ENCODE data around the gene GRIP1.

Gene GRIP1

GRCh38 chr12:66638666-66639065 is 40.2 kb downstream of the GRIP1 start:
- no peak for DNase-seq

- no peak for DNase-seq
These were observed 41.1 kb downstream of the GRIP1 start for GRCh38 chr12:66637699-66638301.

- no peak for DNase-seq
These were observed 42.1 kb downstream of the GRIP1 start for GRCh38 chr12:66636771-66637170.

- no peak for DNase-seq
These were observed 45.2 kb downstream of the GRIP1 start for GRCh38 chr12:66633676-66634075.

GRCh38 chr12:66629138-66629870 is 49.6 kb downstream of the GRIP1 start:
- no peak for DNase-seq

- no peak for DNase-seq
These were observed 50.9 kb downstream of the GRIP1 start for GRCh38 chr12:66627988-66628317.

GRCh38 chr12:66627270-66627987 is 51.4 kb downstream of the GRIP1 start:
- no peak for DNase-seq

GRCh38 chr12:66624806-66625205 is 54.1 kb downstream of the GRIP1 start:
- DNase-seq, result no peak

GRCh38 chr12:66623455-66623854 is 55.4 kb downstream of the GRIP1 start:
- DNase-seq, result no peak

- DNase-seq, result no peak
These were observed 58.2 kb downstream of the GRIP1 start for GRCh38 chr12:66620688-66621087.

GRCh38 chr12:66620026-66620425 is 58.9 kb downstream of the GRIP1 start:
- no peak for DNase-seq

GRCh38 chr12:66617991-66618390 is 60.9 kb downstream of the GRIP1 start:
- no peak for DNase-seq

- DNase-seq, result no peak
These were observed 66.6 kb downstream of the GRIP1 start for GRCh38 chr12:66612090-66612775.

- DNase-seq, result no peak
These were observed 71.7 kb downstream of the GRIP1 start for GRCh38 chr12:66607147-66607546.

- DNase-seq, result no peak
These were observed 73.6 kb downstream of the GRIP1 start for GRCh38 chr12:66605293-66605692.

- no peak for DNase-seq
These were observed 74.8 kb downstream of the GRIP1 start for GRCh38 chr12:66603981-66604479.

GRCh38 chr12:66603461-66603860 is 75.4 kb downstream of the GRIP1 start:
- no peak for DNase-seq

- DNase-seq, result no peak
These were observed 76.3 kb downstream of the GRIP1 start for GRCh38 chr12:66602483-66603143.

- DNase-seq, result no peak
These were observed 78.0 kb downstream of the GRIP1 start for GRCh38 chr12:66600903-66601302.

GRCh38 chr12:66599816-66600215 is 79.1 kb downstream of the GRIP1 start:
- no peak for DNase-seq

GRCh38 chr12:66598608-66599007 is 80.3 kb downstream of the GRIP1 start:
- no peak for DNase-seq

- DNase-seq, result no peak
These were observed 80.8 kb downstream of the GRIP1 start for GRCh38 chr12:66598079-66598478.

- no peak for DNase-seq
These were observed 82.7 kb downstream of the GRIP1 start for GRCh38 chr12:66596199-66596598.
